ENCODE data around the gene SDS.

DNA sequence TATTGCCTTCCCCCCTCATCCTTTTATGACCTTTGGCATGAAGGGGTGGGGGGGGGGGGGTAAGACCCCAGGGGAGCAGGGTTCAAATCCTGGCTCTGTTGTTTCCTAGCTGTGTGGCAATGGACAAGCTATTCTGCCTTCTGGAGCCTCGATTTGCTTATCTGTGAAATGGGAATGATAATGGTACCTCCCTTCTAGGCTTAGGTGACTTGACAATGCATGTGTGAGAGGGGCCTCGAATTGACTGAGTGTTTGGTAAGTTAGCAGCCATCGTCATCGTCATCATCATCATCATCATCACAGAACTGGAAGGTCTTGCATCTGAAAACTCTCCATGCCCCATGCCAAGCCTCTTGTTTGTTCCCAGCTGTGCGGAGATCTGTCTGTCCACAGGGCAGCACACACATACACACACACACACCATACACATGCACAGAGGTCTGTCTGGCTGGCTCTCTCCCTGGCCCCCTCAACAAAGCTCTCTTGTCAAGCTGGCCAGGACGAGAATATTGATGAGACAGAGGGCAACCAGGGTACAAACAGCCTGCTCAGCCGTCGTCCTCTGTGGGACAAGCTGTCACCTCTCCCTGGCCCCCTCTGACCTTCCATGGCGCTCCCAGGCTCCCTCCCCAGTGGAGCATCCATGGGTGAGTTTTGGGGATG lies 5.9 kb upstream of the SDS start:
- TF ChIP-seq, protein P1, sequence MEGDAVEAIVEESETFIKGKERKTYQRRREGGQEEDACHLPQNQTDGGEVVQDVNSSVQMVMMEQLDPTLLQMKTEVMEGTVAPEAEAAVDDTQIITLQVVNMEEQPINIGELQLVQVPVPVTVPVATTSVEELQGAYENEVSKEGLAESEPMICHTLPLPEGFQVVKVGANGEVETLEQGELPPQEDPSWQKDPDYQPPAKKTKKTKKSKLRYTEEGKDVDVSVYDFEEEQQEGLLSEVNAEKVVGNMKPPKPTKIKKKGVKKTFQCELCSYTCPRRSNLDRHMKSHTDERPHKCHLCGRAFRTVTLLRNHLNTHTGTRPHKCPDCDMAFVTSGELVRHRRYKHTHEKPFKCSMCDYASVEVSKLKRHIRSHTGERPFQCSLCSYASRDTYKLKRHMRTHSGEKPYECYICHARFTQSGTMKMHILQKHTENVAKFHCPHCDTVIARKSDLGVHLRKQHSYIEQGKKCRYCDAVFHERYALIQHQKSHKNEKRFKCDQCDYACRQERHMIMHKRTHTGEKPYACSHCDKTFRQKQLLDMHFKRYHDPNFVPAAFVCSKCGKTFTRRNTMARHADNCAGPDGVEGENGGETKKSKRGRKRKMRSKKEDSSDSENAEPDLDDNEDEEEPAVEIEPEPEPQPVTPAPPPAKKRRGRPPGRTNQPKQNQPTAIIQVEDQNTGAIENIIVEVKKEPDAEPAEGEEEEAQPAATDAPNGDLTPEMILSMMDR (IDR thresholded peaks at IDR 0.05; ENCODE audit: borderline replicate concordance, extremely low read depth, low read length, poor library complexity, severe bottlenecking), result no peak
- no peak for TF ChIP-seq EZH2 (IDR thresholded peaks at IDR 0.05; ENCODE audit: borderline replicate concordance, low read depth, low read length, severe bottlenecking)
